SU-DHL-6 (cell line): ENCODE data around the gene HDGFL3.
"Not testable (repeated sequence)": the region's sequence is repeated elsewhere in the genome, so short reads cannot be mapped to it uniquely, and the experiment has no call there.

Experiments
- EZH2phosphoT487 ChIP-seq: fragments of 200-600 bp; sonication (generic), shearing (Covaris generic); conservative IDR thresholded peaks from 2 replicates; pipeline ENCODE4 v1.6.1; 2018; ENCODE audit warnings: mild to moderate bottlenecking, antibody characterized with exemption, low read length, moderate library complexity, mixed read lengths
- TF ChIP-seq, protein P1 (sequence below): fragments of 200-600 bp; sonication (generic); IDR thresholded peaks from one replicate; pipeline ENCODE4 v1.5.1; 2017; ENCODE audit warnings: antibody characterized with exemption, mild to moderate bottlenecking, low read length, moderate library complexity; ENCODE audit not compliant: insufficient read depth, poor library complexity, severe bottlenecking

DNA sequence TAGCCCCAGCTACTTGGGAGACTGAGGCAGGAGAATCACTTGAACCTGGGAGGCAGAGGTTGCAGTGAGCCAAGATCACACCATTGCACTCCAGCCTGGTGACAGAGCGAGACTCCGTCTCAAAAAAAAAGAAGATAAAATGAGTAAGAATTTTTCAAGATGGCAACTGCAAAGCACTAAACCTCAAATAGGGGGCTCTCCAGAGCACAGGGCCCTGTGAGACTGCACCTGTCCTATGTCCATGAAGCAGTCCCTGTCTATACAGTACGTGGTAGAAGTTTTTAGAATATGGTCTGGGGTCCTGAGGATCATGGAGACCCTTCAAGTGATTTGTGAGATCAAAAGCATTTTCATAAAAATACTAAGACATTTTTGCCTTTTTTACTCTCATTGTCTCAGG lies 122.2 kb downstream of the HDGFL3 start:
- TF ChIP-seq, protein P1, sequence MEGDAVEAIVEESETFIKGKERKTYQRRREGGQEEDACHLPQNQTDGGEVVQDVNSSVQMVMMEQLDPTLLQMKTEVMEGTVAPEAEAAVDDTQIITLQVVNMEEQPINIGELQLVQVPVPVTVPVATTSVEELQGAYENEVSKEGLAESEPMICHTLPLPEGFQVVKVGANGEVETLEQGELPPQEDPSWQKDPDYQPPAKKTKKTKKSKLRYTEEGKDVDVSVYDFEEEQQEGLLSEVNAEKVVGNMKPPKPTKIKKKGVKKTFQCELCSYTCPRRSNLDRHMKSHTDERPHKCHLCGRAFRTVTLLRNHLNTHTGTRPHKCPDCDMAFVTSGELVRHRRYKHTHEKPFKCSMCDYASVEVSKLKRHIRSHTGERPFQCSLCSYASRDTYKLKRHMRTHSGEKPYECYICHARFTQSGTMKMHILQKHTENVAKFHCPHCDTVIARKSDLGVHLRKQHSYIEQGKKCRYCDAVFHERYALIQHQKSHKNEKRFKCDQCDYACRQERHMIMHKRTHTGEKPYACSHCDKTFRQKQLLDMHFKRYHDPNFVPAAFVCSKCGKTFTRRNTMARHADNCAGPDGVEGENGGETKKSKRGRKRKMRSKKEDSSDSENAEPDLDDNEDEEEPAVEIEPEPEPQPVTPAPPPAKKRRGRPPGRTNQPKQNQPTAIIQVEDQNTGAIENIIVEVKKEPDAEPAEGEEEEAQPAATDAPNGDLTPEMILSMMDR, result not testable (repeated sequence)
- not testable (repeated sequence) for TF ChIP-seq EZH2phosphoT487
